Tibial nerve (tissue), 4 donors: ENCODE data around the gene SLC16A8. TPM values are rescaled to one million over a fixed set of nuclear protein-coding genes. Genes with fewer than 3 reads are reported as not detected.

Experiments
- DNase-seq, 2 donors: peaks; one replicate each; pipeline ENCODE4 v3.0.0-alpha.2; 2019; ENCODE audit warnings: low spot score in 2 of 2
- H3K27ac ChIP-seq, 4 donors: fragments of 200-600 bp; sonication (generic) in 3 of 4; one replicate each; pipeline ENCODE4 v1.5.1; 2017 to 2019; ENCODE audit warnings: mild to moderate bottlenecking in 1 of 4
- H3K27me3 ChIP-seq, 2 donors: fragments of 200-600 bp; sonication (generic) in 1 of 2; one replicate each; pipeline versions ENCODE4 v1.5.1 to v1.6.0; 2017 to 2019
- H3K36me3 ChIP-seq, 3 donors: fragments of 200-600 bp; sonication (generic); one replicate each; pipeline ENCODE4 v1.5.1; 2018 to 2019
- H3K4me1 ChIP-seq, 4 donors: fragments of 200-600 bp; sonication (generic) in 3 of 4; one replicate each; pipeline ENCODE4 v1.5.1; 2017 to 2019
- H3K4me3 ChIP-seq, 4 donors: fragments of 200-600 bp; sonication (generic) in 3 of 4; one replicate each; pipeline ENCODE4 v1.5.1; 2017 to 2019; ENCODE audit warnings: mild to moderate bottlenecking in 1 of 4, moderate library complexity in 1 of 4
- H3K9me3 ChIP-seq, 4 donors: fragments of 200-600 bp; sonication (generic) in 3 of 4; one replicate each; pipeline ENCODE4 v1.5.1; 2017 to 2019
- EP300 ChIP-seq, 2 donors: sonication (generic); formaldehyde crosslinking; IDR thresholded peaks; one replicate each; pipeline ENCODE4 v1.6.1; 2017; ENCODE audit warnings: antibody characterized with exemption in 2 of 2, mild to moderate bottlenecking in 1 of 2
- POLR2A ChIP-seq, 2 donors: fragments of 450-650 bp; IDR thresholded peaks; one replicate each; pipeline ENCODE4 v1.6.1; 2017; ENCODE audit warnings: antibody characterized with exemption in 2 of 2, mild to moderate bottlenecking in 2 of 2, moderate library complexity in 2 of 2
- WGBS, 2 donors: methylation state at CpG; one replicate each; pipeline ENCODE4 v1.1.5; 2018; 5-methylcytosine and 5-hydroxymethylcytosine counted together
- total RNA-seq, 4 donors: library from RNA; depleted of rRNA; stranded (reverse); fragments of >200 nt; gene quantifications; one replicate each; pipeline ENCODE4 v1.1.0, GENCODE V29; 2016
- TF ChIP-seq, protein P1 (sequence below), 5 experiments: fragments of 200-600 bp in 3 of 5; fragments of 450-650 bp in 2 of 5; sonication (generic) in 3 of 5; IDR thresholded peaks; one replicate each; pipeline ENCODE4 v1.5.1; 2016 to 2019; ENCODE audit warnings: antibody characterized with exemption in 5 of 5, mild to moderate bottlenecking in 3 of 5, moderate library complexity in 2 of 5

The SLC16A8 gene
- total RNA-seq, 4 donors from 2014 or later = 0.98 to 1.8 (median 1.4) TPM

- 76 to 78% methylated on average over 24 to 31 of the region's 32 CpGs for WGBS, 2 donors
Measured at GRCh38 chr22:38075105-38075825, 8.7 kb downstream of the SLC16A8 start.

GRCh38 chr22:38074181-38075104 lies 9.5 kb downstream of the SLC16A8 start:
- DNase-seq = no peak
- Histone ChIP-seq H3K4me1 (peaks cover 0 to 43% (median 12%) of the 10 kb centered on the region in 4 donors), H3K27me3 (no peaks in the 10 kb centered on the region), H3K27ac (peak overlapping the region in 3 of 4 donors; percentile 40 to 96 (median 66)), H3K4me3 (no peak overlapping the region), H3K36me3 (peaks cover 4 to 62% (median 7%) of the 10 kb centered on the region in 3 donors), H3K9me3 (no peaks in the 10 kb centered on the region)
- 69 to 82% methylated on average over 25 to 44 of the region's 47 CpGs for WGBS, 2 donors
- TF ChIP-seq POLR2A (IDR thresholded peaks at IDR 0.05) = no peak
- TF ChIP-seq, protein P1, sequence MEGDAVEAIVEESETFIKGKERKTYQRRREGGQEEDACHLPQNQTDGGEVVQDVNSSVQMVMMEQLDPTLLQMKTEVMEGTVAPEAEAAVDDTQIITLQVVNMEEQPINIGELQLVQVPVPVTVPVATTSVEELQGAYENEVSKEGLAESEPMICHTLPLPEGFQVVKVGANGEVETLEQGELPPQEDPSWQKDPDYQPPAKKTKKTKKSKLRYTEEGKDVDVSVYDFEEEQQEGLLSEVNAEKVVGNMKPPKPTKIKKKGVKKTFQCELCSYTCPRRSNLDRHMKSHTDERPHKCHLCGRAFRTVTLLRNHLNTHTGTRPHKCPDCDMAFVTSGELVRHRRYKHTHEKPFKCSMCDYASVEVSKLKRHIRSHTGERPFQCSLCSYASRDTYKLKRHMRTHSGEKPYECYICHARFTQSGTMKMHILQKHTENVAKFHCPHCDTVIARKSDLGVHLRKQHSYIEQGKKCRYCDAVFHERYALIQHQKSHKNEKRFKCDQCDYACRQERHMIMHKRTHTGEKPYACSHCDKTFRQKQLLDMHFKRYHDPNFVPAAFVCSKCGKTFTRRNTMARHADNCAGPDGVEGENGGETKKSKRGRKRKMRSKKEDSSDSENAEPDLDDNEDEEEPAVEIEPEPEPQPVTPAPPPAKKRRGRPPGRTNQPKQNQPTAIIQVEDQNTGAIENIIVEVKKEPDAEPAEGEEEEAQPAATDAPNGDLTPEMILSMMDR (IDR thresholded peaks at IDR 0.05) = peak in 3 of 5 experiments; percentile 23 to 50 (median 31)

More at GRCh38 chr22:38075105-38075825, 8.7 kb downstream of the SLC16A8 start:
- H3K4me1 ChIP-seq = peaks cover 0 to 37% (median 5%) of the 10 kb centered on the region in 4 donors
- no peak for DNase-seq
- no peak for TF ChIP-seq EP300 (IDR thresholded peaks at IDR 0.05)
- no peak overlapping the region for H3K4me3 ChIP-seq
- H3K27me3 ChIP-seq = peaks cover 0 to under 1% of the 10 kb centered on the region in 2 donors
- peaks cover 4 to 53% (median 7%) of the 10 kb centered on the region in 3 donors for H3K36me3 ChIP-seq
- peak overlapping the region in 3 of 4 donors; percentile 40 to 96 (median 66) for H3K27ac ChIP-seq
- H3K9me3 ChIP-seq = no peaks in the 10 kb centered on the region

DNA sequence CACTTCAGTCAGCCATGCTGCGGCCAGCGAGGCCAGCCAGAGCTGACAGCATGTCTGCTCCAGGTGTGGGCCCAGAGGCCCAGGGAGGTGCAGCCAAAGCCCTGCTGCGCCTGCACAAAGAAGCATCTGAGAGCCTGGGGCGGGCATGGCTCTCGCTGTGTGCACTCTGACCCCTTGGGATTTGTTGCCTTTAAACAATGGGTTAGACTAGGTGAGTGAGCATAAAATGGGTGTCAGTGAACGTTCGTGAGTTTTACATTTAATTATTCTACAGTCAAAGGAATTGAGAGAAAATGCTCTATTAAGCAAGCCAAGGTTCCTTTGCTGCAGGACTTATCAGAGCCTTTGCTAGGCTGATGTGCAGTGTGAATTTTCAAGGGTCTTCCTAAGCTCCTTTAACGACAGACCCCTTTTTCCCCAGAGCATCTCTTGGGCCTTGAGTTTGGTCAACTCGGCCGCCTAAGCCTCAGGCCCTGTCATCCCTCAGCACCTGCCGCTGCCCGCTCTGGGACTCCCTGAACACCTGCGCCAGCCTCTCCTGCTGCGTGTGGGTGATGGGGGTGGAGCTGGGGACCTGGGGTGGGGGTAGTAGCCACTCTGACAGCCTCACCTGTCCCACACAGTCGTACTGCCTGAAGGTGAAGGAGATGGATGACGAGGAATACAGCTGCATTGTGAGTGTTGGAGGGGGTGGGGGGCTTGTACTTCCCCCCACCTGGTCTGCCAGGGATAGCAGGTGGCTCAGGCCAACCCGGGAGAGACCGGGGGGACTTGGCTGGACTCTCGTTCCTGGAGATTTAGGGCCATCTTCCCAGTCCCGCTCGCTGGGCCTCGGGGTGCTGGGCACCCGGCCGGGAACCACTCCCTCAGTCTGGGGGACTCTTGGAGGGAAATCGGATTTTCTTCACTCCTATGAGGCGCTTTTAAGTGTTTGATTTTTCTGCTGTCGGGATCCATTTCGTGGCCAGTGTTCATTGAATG lies 10.5 kb downstream of the SLC16A8 start:
- TF ChIP-seq EP300 (IDR thresholded peaks at IDR 0.05) (no peak), POLR2A (IDR thresholded peaks at IDR 0.05) (no peak)
- TF ChIP-seq, protein P1 (IDR thresholded peaks at IDR 0.05) = no peak
- Histone ChIP-seq H3K27me3 (no peaks in the 10 kb centered on the region), H3K4me1 (peaks cover 0 to 53% (median 12%) of the 10 kb centered on the region in 4 donors), H3K27ac (peak overlapping the region in 2 of 4 donors; percentile 68 to 96), H3K9me3 (no peaks in the 10 kb centered on the region), H3K36me3 (peaks cover 4 to 72% (median 7%) of the 10 kb centered on the region in 3 donors), H3K4me3 (no peak overlapping the region)
- 93% methylated on average over 28 of the region's 28 CpGs for WGBS, 2 donors
- no peak for DNase-seq

GRCh38 chr22:38072322-38073149 lies 11.4 kb downstream of the SLC16A8 start:
- H3K4me3 ChIP-seq = no peak overlapping the region
- DNase-seq = no peak
- peaks cover 0 to 60% (median 12%) of the 10 kb centered on the region in 4 donors for H3K4me1 ChIP-seq
- no peaks in the 10 kb centered on the region for H3K27me3 ChIP-seq
- peak overlapping the region; percentile 33 to 96 (median 56) for H3K27ac ChIP-seq
- 77 to 78% methylated on average over 24 to 25 of the region's 25 CpGs for WGBS, 2 donors
- TF ChIP-seq POLR2A (IDR thresholded peaks at IDR 0.05) (no peak), EP300 (IDR thresholded peaks at IDR 0.05) (peak in 1 of 2 donors; percentile 59)
- peaks cover 4 to 81% (median 7%) of the 10 kb centered on the region in 3 donors for H3K36me3 ChIP-seq
- H3K9me3 ChIP-seq = no peaks in the 10 kb centered on the region
